CD4-positive, alpha-beta T cell (primary cell): ENCODE measurements around the gene PLXNC1. TPM values are rescaled to one million over a fixed set of nuclear protein-coding genes. Genes with fewer than 3 reads are reported as not detected.

ENCODE experiments used
- ATAC-seq: fragments of 200-7000 bp; cut with Tn5 transposase; one replicate; pipeline ENCODE4 v1.10.0; 2022; ENCODE audit warnings: mild to moderate bottlenecking; ENCODE audit not compliant: poor library complexity
- CTCF ChIA-PET: fragments of 350-600 bp; sonication (Branson Sonifier 250); formaldehyde crosslinking; loops from one replicate; lab custom pipeline; 2021; ENCODE audit warnings: antibody characterized with exemption, inconsistent platforms; lab: Charles Lee
- POLR2A ChIA-PET: fragments of 350-600 bp; sonication (Branson Sonifier 250); formaldehyde crosslinking; loops from one replicate; lab custom pipeline; 2021; ENCODE audit warnings: antibody characterized with exemption, inconsistent platforms; lab: Charles Lee
- DNase-seq, 14 experiments: peaks; one replicate each; pipeline ENCODE4 v3.0.0-alpha.2; 2013 to 2020; ENCODE audit warnings: mixed read lengths in 2 of 14
- H3K27ac ChIP-seq, 2 donors: one replicate each; pipeline versions ENCODE4 v1.5.1 to v1.7.0; 2013; ENCODE audit warnings: low read length in 2 of 2, low read depth in 1 of 2, mild to moderate bottlenecking in 1 of 2
- H3K27me3 ChIP-seq, 2 experiments: 1 replicate in 1 of 2; 2 replicates in 1 of 2; pipeline versions ENCODE4 v1.6.1 to v1.7.0; 2013; ENCODE audit warnings: low read length in 2 of 2, control low read depth in 1 of 2, mild to moderate bottlenecking in 1 of 2, moderate library complexity in 1 of 2; ENCODE audit not compliant: insufficient read depth in 2 of 2, control insufficient read depth in 1 of 2
- H3K36me3 ChIP-seq: one replicate; pipeline ENCODE4 v1.6.1; 2013; ENCODE audit warnings: low read length, control low read depth; ENCODE audit not compliant: insufficient read depth
- H3K4me1 ChIP-seq: one replicate; pipeline ENCODE4 v1.6.1; 2013; ENCODE audit warnings: low read length, control low read depth; ENCODE audit not compliant: insufficient read depth
- H3K4me3 ChIP-seq: one replicate; pipeline ENCODE4 v1.5.1; 2013; ENCODE audit warnings: mild to moderate bottlenecking, low read length, moderate library complexity
- H3K9me3 ChIP-seq, 2 experiments: 1 replicate in 1 of 2; 2 replicates in 1 of 2; pipeline versions ENCODE4 v1.6.1 to v1.7.0; 2013; ENCODE audit warnings: low read length in 2 of 2, mild to moderate bottlenecking in 2 of 2, control low read depth in 1 of 2, moderate library complexity in 1 of 2; ENCODE audit not compliant: control insufficient read depth in 1 of 2, insufficient read depth in 1 of 2
- H3K27ac Mint-ChIP-seq: one replicate; pipeline ENCODE4 v1.8.0; 2020; ENCODE audit warnings: mixed read lengths
- H3K27me3 Mint-ChIP-seq: one replicate; pipeline ENCODE4 v1.8.0; 2021; ENCODE audit warnings: mixed read lengths
- H3K36me3 Mint-ChIP-seq: one replicate; pipeline ENCODE4 v1.8.0; 2021; ENCODE audit warnings: low read depth, mixed read lengths
- H3K4me1 Mint-ChIP-seq: one replicate; pipeline ENCODE4 v1.8.0; 2021; ENCODE audit warnings: low read depth, mixed read lengths
- H3K4me3 Mint-ChIP-seq: one replicate; pipeline ENCODE4 v1.8.0; 2020; ENCODE audit warnings: mild to moderate bottlenecking, mixed read lengths
- H3K9me3 Mint-ChIP-seq: one replicate; pipeline ENCODE4 v1.8.0; 2020; ENCODE audit warnings: mixed read lengths
- intact Hi-C, 2 experiments: fragments of 100-400 bp; cut with DNase I in 1 of 2; cut with micrococcal nuclease in 1 of 2; formaldehyde crosslinking; loops; one replicate each; pipeline versions ENCODE4 v1.15.1 to v1.9.0; 2023 to 2025; cut with DNase I, micrococcal nuclease
- total RNA-seq, 174 experiments: library from RNA in 2 of 174; stranded (reverse) in 2 of 174; gene quantifications; one replicate each; pipeline ENCODE4 v1.2.3 and lab custom pipeline; 2021 to 2026
- TF ChIP-seq, protein P1 (sequence below): fragments of 200-600 bp; IDR thresholded peaks from one replicate; pipeline ENCODE4 v1.8.0; 2022; ENCODE audit warnings: antibody characterized with exemption, mild to moderate bottlenecking

The PLXNC1 gene
- total RNA-seq, 2 experiments from 2014 or later: 5.2 to 5.3 TPM

DNA sequence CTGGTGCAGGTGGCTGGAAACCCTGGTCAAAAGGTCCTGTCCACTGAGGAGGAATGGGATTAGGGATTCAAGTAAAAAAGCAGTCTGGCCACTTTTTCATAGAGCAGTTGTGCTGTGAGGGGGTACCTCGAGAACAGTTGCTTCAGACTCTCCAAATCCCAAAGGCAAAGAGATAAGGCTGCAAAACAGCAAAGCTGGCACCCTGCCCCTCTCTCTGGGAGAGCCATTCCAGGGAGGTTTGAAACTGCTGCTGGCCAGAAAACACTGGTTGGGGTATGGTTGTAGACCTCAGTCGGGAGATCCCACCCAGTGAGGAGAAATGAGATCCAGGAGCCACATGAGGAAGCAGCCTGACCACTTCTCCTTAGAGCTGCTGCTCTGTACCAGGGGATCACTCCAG lies 174.0 kb downstream of the PLXNC1 start:
- peaks cover 8 to 28% of the 10 kb centered on the region in 2 experiments for H3K9me3 ChIP-seq
- TF ChIP-seq, protein P1, sequence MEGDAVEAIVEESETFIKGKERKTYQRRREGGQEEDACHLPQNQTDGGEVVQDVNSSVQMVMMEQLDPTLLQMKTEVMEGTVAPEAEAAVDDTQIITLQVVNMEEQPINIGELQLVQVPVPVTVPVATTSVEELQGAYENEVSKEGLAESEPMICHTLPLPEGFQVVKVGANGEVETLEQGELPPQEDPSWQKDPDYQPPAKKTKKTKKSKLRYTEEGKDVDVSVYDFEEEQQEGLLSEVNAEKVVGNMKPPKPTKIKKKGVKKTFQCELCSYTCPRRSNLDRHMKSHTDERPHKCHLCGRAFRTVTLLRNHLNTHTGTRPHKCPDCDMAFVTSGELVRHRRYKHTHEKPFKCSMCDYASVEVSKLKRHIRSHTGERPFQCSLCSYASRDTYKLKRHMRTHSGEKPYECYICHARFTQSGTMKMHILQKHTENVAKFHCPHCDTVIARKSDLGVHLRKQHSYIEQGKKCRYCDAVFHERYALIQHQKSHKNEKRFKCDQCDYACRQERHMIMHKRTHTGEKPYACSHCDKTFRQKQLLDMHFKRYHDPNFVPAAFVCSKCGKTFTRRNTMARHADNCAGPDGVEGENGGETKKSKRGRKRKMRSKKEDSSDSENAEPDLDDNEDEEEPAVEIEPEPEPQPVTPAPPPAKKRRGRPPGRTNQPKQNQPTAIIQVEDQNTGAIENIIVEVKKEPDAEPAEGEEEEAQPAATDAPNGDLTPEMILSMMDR: no peak
- no peaks in the 10 kb centered on the region for H3K27me3 ChIP-seq
- H3K4me3 ChIP-seq: no peak overlapping the region
- intact Hi-C loops: no loop called here
- DNase-seq (no peak), ATAC-seq (no peak)
- Mint-ChIP-seq H3K4me1 (no peaks in the 10 kb centered on the region), H3K27me3 (no peaks in the 10 kb centered on the region), H3K9me3 (peaks cover 16% of the 10 kb centered on the region), H3K4me3 (no peak overlapping the region), H3K36me3 (peaks cover 86% of the 10 kb centered on the region), H3K27ac (no peak overlapping the region)
- H3K27ac ChIP-seq: no peak overlapping the region
- H3K4me1 ChIP-seq: no peaks in the 10 kb centered on the region
- ChIA-PET POLR2A (no interaction called here), CTCF (no interaction called here)
- H3K36me3 ChIP-seq: peaks cover 24% of the 10 kb centered on the region

DNA sequence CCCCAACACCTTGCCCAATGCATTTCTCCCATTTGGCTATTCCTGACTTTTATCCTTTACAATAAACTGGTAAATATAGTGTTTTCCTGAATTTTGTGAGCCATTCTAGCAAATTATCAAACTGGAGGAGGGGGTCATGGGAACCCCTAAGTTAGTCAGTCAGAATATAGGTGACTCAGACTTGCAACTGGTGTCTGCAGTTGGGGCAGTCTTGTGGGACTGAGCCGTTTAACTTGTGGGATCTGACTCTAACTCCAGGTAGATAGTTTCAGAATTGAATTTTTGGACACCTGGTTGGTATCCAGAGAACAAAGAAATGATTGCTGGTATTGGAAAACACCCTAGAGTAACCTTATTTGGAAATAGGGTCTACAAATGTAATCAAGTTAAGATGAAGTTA lies 177.9 kb downstream of the PLXNC1 start:
- H3K4me3 ChIP-seq: no peak overlapping the region
- CTCF ChIA-PET: interaction anchor here (0.6 kb wide), 1 partner anchor 169 kb away, joined by 3 read pairs; no protein-coding TSS in a partner anchor
- H3K4me3 Mint-ChIP-seq: no peak overlapping the region
- ATAC-seq: no peak
- no peaks in the 10 kb centered on the region for H3K27me3 ChIP-seq
- intact Hi-C loops: no loop called here
- H3K36me3 Mint-ChIP-seq: peaks cover 85% of the 10 kb centered on the region
- POLR2A ChIA-PET: no interaction called here
- TF ChIP-seq, protein P1: no peak
- no peak overlapping the region for H3K27ac Mint-ChIP-seq
- H3K9me3 ChIP-seq: peaks cover 5 to 7% of the 10 kb centered on the region in 2 experiments
- no peak for DNase-seq
- no peaks in the 10 kb centered on the region for H3K4me1 Mint-ChIP-seq
- no peaks in the 10 kb centered on the region for H3K27me3 Mint-ChIP-seq
- no peaks in the 10 kb centered on the region for H3K4me1 ChIP-seq
- H3K27ac ChIP-seq: no peak overlapping the region
- peaks cover 31% of the 10 kb centered on the region for H3K36me3 ChIP-seq
- H3K9me3 Mint-ChIP-seq: no peaks in the 10 kb centered on the region

DNA sequence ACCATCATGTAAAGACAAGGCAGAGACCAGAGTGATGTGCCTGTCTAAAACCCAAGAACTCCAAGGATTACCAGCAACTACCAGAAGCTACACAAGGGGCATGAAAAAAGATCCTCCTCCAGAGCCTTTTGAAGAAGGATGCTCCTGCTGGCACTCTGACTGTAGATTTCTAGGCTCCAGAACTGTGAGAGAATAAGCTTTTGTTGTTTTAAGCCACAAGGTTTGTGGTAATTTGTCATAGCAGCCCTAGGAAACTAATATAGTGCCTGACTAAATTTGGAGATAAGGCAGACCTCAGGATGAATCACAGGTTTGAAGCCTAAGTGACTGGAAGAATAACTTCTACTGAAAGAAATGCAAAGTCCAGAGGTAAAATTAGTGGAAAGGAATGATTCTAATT lies 178.3 kb downstream of the PLXNC1 start:
- TF ChIP-seq, protein P1: no peak
- peaks cover 26% of the 10 kb centered on the region for H3K36me3 ChIP-seq
- H3K4me1 Mint-ChIP-seq: no peaks in the 10 kb centered on the region
- ChIA-PET POLR2A (no interaction called here), CTCF (no interaction called here)
- DNase-seq (no peak), ATAC-seq (no peak)
- H3K9me3 ChIP-seq: peaks cover under 1 to 2% of the 10 kb centered on the region in 2 experiments
- H3K4me3 ChIP-seq: no peak overlapping the region
- no peaks in the 10 kb centered on the region for H3K27me3 Mint-ChIP-seq
- H3K9me3 Mint-ChIP-seq: no peaks in the 10 kb centered on the region
- H3K4me1 ChIP-seq: no peaks in the 10 kb centered on the region
- H3K27me3 ChIP-seq: no peaks in the 10 kb centered on the region
- no peak overlapping the region for H3K27ac Mint-ChIP-seq
- H3K36me3 Mint-ChIP-seq: peaks cover 85% of the 10 kb centered on the region
- H3K4me3 Mint-ChIP-seq: no peak overlapping the region
- no peak overlapping the region for H3K27ac ChIP-seq
- intact Hi-C loops: no loop called here
